A549 (cell line): ENCODE results near the gene USP22. TPM values are rescaled to one million over a fixed set of nuclear protein-coding genes. Genes with fewer than 3 reads are reported as not detected.

Experiments
- ATAC-seq, 2 experiments: fragments of 200-7000 bp in 1 of 2; fragments of >200 bp in 1 of 2; cut with Nextera tagmentation in 1 of 2; cut with Tn5 transposase in 1 of 2; 3 replicates each; pipeline versions ENCODE4 v1.8.0 to v1.9.1; 2018 to 2020; ENCODE audit warnings: mild to moderate bottlenecking in 1 of 2, moderate library complexity in 1 of 2
- CTCF ChIA-PET: fragments of 300-600 bp; sonication (Branson Sonifier 250); formaldehyde crosslinking; extraction: SDS; loops from one replicate; lab custom pipeline; 2021; ENCODE audit warnings: antibody characterized with exemption, inconsistent platforms; lab: Yijun Ruan, JAX
- POLR2A ChIA-PET: fragments of 350-600 bp; formaldehyde crosslinking; extraction: SDS; loops from one replicate; lab custom pipeline; 2021; ENCODE audit warnings: antibody characterized with exemption, inconsistent platforms; lab: Yijun Ruan, JAX
- DNase-seq, 2 experiments: peaks; one replicate each; pipeline versions ENCODE4 v3.0.0 to v3.0.0-alpha.2; 2011 to 2016; ENCODE audit warnings: low read depth in 1 of 2, low spot score in 1 of 2
- FAIRE-seq: peaks from 2 replicates; lab custom pipeline; 2011; peaks lifted over from hg19 to GRCh38; lab: Jason Lieb, UNC
- H3K27ac ChIP-seq, 2 experiments: fragments of >200 bp; sonication (Bioruptor Twin); formaldehyde crosslinking; 3 replicates each; pipeline ENCODE4 v1.5.1; 2016 to 2017
- H3K4me1 ChIP-seq: fragments of >200 bp; sonication (Bioruptor Twin); formaldehyde crosslinking; 3 replicates; pipeline ENCODE4 v1.6.1; 2016
- H3K4me2 ChIP-seq: fragments of >200 bp; sonication (Bioruptor Twin); formaldehyde crosslinking; 3 replicates; pipeline ENCODE4 v1.6.1; 2016
- H3K4me3 ChIP-seq: fragments of >200 bp; sonication (Bioruptor Twin); formaldehyde crosslinking; 3 replicates; pipeline ENCODE4 v1.5.1; 2016
- H3K9me3 ChIP-seq: fragments of >200 bp; sonication (Bioruptor Twin); formaldehyde crosslinking; 3 replicates; pipeline ENCODE4 v1.6.1; 2016
- BHLHE40 ChIP-seq: IDR thresholded peaks from 2 replicates; pipeline ENCODE4 v1.6.1; 2012; ENCODE audit warnings: low read depth, low read length, inconsistent platforms
- CEBPB ChIP-seq, 2 experiments: fragments of >200 bp in 1 of 2; sonication (Bioruptor Twin) in 1 of 2; formaldehyde crosslinking in 1 of 2; IDR thresholded peaks; 2 replicates each; pipeline ENCODE4 v1.6.1; 2012 to 2016
- CHD2 ChIP-seq: fragments of 150-350 bp; IDR thresholded peaks from 2 replicates; pipeline ENCODE4 v1.6.1; 2014; ENCODE audit warnings: low read length; ENCODE audit not compliant: partially characterized antibody
- CHD4 ChIP-seq: fragments of 200-600 bp; sonication (generic); IDR thresholded peaks from 2 replicates; pipeline ENCODE4 v1.6.1; 2016; ENCODE audit warnings: antibody characterized with exemption, mild to moderate bottlenecking, borderline replicate concordance
- CTCF ChIP-seq: fragments of >200 bp; sonication (Bioruptor Twin); formaldehyde crosslinking; IDR thresholded peaks from 3 replicates; pipeline ENCODE4 v1.5.1; 2016
- E2F6 ChIP-seq: IDR thresholded peaks from 2 replicates; pipeline ENCODE4 v1.6.1; 2012; ENCODE audit warnings: low read depth, borderline replicate concordance
- EHF ChIP-seq: fragments of 250-450 bp; sonication (Bioruptor Pico); IDR thresholded peaks from 2 replicates; pipeline ENCODE4 v1.5.0; 2020; ENCODE audit warnings: mild to moderate bottlenecking
- EHMT2 ChIP-seq: fragments of 200-600 bp; sonication (generic); IDR thresholded peaks from 2 replicates; pipeline ENCODE4 v1.6.1; 2016; ENCODE audit warnings: antibody characterized with exemption, low read depth, mild to moderate bottlenecking, moderate library complexity
- FOSL2 ChIP-seq, 2 experiments: fragments of 450-650 bp in 1 of 2; fragments of >200 bp in 1 of 2; sonication (Bioruptor Twin) in 1 of 2; formaldehyde crosslinking; IDR thresholded peaks; 2 replicates each; pipeline versions ENCODE4 v1.5.0 to v1.6.1; 2016 to 2020; ENCODE audit warnings: mild to moderate bottlenecking in 1 of 2, moderate library complexity in 1 of 2
- GATA3 ChIP-seq: IDR thresholded peaks from 2 replicates; pipeline ENCODE4 v1.6.1; 2012; ENCODE audit warnings: borderline replicate concordance
- JUN ChIP-seq, 2 experiments: fragments of >200 bp; sonication (Bioruptor Twin); formaldehyde crosslinking; IDR thresholded peaks; 2 replicates in 1 of 2; 3 replicates in 1 of 2; pipeline ENCODE4 v1.6.1; 2016 to 2017
- KDM5A ChIP-seq: fragments of 200-600 bp; sonication (generic); IDR thresholded peaks from 2 replicates; pipeline ENCODE4 v1.6.1; 2016; ENCODE audit warnings: antibody characterized with exemption, mild to moderate bottlenecking
- MAFK ChIP-seq: fragments of 450-650 bp; IDR thresholded peaks from 2 replicates; pipeline ENCODE4 v1.6.1; 2014; ENCODE audit not compliant: partially characterized antibody
- PBX3 ChIP-seq: IDR thresholded peaks from 2 replicates; pipeline ENCODE4 v1.6.1; 2012
- POLR2AphosphoS2 ChIP-seq: conservative IDR thresholded peaks from 2 replicates; pipeline ENCODE4 v1.6.1; 2012; ENCODE audit warnings: low read length, improper control_type of control experiment, inconsistent platforms
- RCOR1 ChIP-seq: fragments of 150-350 bp; IDR thresholded peaks from 2 replicates; pipeline ENCODE4 v1.6.1; 2014; ENCODE audit warnings: antibody characterized with exemption, low read length, low read depth
- REST ChIP-seq: fragments of 200-600 bp; sonication (generic); IDR thresholded peaks from 2 replicates; pipeline ENCODE4 v1.6.1; 2016; ENCODE audit warnings: antibody characterized with exemption, mild to moderate bottlenecking, moderate library complexity
- RFX5 ChIP-seq: fragments of 450-650 bp; IDR thresholded peaks from 2 replicates; pipeline ENCODE4 v1.7.1; 2014; ENCODE audit warnings: antibody characterized with exemption, mild to moderate bottlenecking, moderate library complexity
- RNF2 ChIP-seq: fragments of 200-600 bp; sonication (generic); IDR thresholded peaks from 2 replicates; pipeline ENCODE4 v1.6.1; 2016; ENCODE audit warnings: low read depth, mild to moderate bottlenecking, antibody characterized with exemption, moderate library complexity, borderline replicate concordance
- SMC3 ChIP-seq: fragments of >200 bp; sonication (Bioruptor Twin); formaldehyde crosslinking; IDR thresholded peaks from 3 replicates; pipeline ENCODE4 v1.6.1; 2018; ENCODE audit warnings: inconsistent platforms
- SREBF2 ChIP-seq: fragments of 450-650 bp; IDR thresholded peaks from 2 replicates; pipeline ENCODE4 v1.6.1; 2014; ENCODE audit warnings: mild to moderate bottlenecking, moderate library complexity
- TFCP2L1 ChIP-seq: fragments of 250-450 bp; sonication (Bioruptor Pico); IDR thresholded peaks from 2 replicates; pipeline ENCODE4 v1.5.0; 2021; ENCODE audit warnings: mild to moderate bottlenecking
- USF2 ChIP-seq: fragments of 450-650 bp; IDR thresholded peaks from 2 replicates; pipeline ENCODE4 v1.6.1; 2014; ENCODE audit warnings: antibody characterized with exemption
- ZFP36 ChIP-seq: fragments of 450-650 bp; IDR thresholded peaks from 2 replicates; pipeline ENCODE4 v1.6.1; 2014; ENCODE audit warnings: borderline replicate concordance; ENCODE audit not compliant: partially characterized antibody
- ZNF302 ChIP-seq: fragments of 250-450 bp; sonication (Bioruptor Pico); IDR thresholded peaks from 2 replicates; pipeline ENCODE4 v1.9.0; 2021; ENCODE audit warnings: inconsistent platforms, mild to moderate bottlenecking, moderate library complexity
- WGBS: methylation state at CpG from one replicate; pipeline ENCODE4 v1.1.6; 2017; ENCODE audit errors: missing lambda C conversion rate; 5-methylcytosine and 5-hydroxymethylcytosine counted together
- polyA plus RNA-seq, 4 experiments: library from polyadenylated mRNA; depleted of rRNA in 3 of 4; stranded (reverse); fragments of >200 nt; fragmentation: RNase III in 1 of 4; extraction: RNeasy Plus Mini Kit Qiagen cat#74134 plus additional on column Dnase treatment in 1 of 4; gene quantifications; 2 replicates in 3 of 4; 3 replicates in 1 of 4; pipeline ENCODE4 v1.2.3, GENCODE V29; 2011 to 2017

USP22 gene
- polyA plus RNA-seq, 2 of the 4 experiments (the other 2 are of a cell fraction): 130 to 293 TPM

GRCh38 chr17:21044971-21045370, 2.2 kb upstream of the USP22 start:
- ATAC-seq (no peak), FAIRE-seq (no peak), DNase-seq (no peak)
- peaks cover 12% of the 10 kb centered on the region for H3K4me1 ChIP-seq
- H3K4me3 ChIP-seq: no peak overlapping the region
- ChIA-PET POLR2A (no interaction called here), CTCF (interaction anchor here (2.6 to 3.0 kb wide), 4 partner anchors 9 to 74 kb away, joined by 14 to 60 read pairs (median 18); no protein-coding TSS in a partner anchor)
- no peaks in the 10 kb centered on the region for H3K9me3 ChIP-seq
- H3K27ac ChIP-seq: peak overlapping the region in 1 of 2 experiments; percentile 90; a peak in 2 of 6 replicates
- no peak overlapping the region for H3K4me2 ChIP-seq
- WGBS: 91% methylated on average over 10 of the region's 10 CpGs
- no peak for TF ChIP-seq MAFK
- no peak for TF ChIP-seq E2F6
- no peak for TF ChIP-seq CTCF
- no peak for TF ChIP-seq SMC3
- TF ChIP-seq CHD4: no peak
- no peak for TF ChIP-seq FOSL2 (IDR thresholded peaks at IDR 0.05)
- TF ChIP-seq FOSL2 (CRISPR knock-in tag; IDR thresholded peaks at IDR 0.05): no peak
- no peak for TF ChIP-seq ZNF302 (CRISPR knock-in tag)
- TF ChIP-seq RCOR1: no peak
- TF ChIP-seq RNF2: no peak
- TF ChIP-seq KDM5A: no peak
- TF ChIP-seq RFX5: no peak
- no peak for TF ChIP-seq POLR2AphosphoS2
- no peak for TF ChIP-seq PBX3
- TF ChIP-seq SREBF2: no peak

GRCh38 chr17:21043296-21044232, 753 bp upstream of the USP22 start:
- H3K9me3 ChIP-seq: no peaks in the 10 kb centered on the region
- ChIA-PET POLR2A (interaction anchor here (0.5 to 2.7 kb wide), 38 partner anchors 9 to 837 kb away, joined by 3 to 36 read pairs (median 4); partner anchors contain the start of genes NATD1 and TMEM11), CTCF (interaction anchor here (0.6 to 3.1 kb wide), 38 partner anchors 9 to 1051 kb away, joined by 3 to 60 read pairs (median 4); no protein-coding TSS in a partner anchor)
- peaks cover 24% of the 10 kb centered on the region for H3K4me1 ChIP-seq
- peak; percentile 61 for FAIRE-seq
- H3K4me2 ChIP-seq: peak overlapping the region; percentile 82
- peak overlapping the region; percentile 90 for H3K27ac ChIP-seq
- peak; percentile 91 to 96 for ATAC-seq
- WGBS: 3% methylated on average over 43 of the region's 50 CpGs
- peak overlapping the region; percentile 45 for H3K4me3 ChIP-seq
- peak; percentile 91 to 99 for DNase-seq
- TF ChIP-seq GATA3 (no peak), CTCF (peak; percentile 86), BHLHE40 (no peak), JUN (IDR thresholded peaks at IDR 0.05) (peak; percentile 43 to 59; a peak in 2 of 5 replicates), KDM5A (no peak), EHMT2 (no peak), EHF (CRISPR knock-in tag) (no peak), CHD2 (no peak), CEBPB (IDR thresholded peaks at IDR 0.05) (no peak), REST (peak; percentile 63), ZFP36 (no peak), TFCP2L1 (CRISPR knock-in tag) (peak; percentile 72; the same call in 1 of the 2 replicates), USF2 (no peak)
